ENCODE data around the gene PID1.

GRCh38 chr2:229130522-229130921 is 140.6 kb downstream of the PID1 start:
- TF ChIP-seq CTCF (IDR thresholded peaks at IDR 0.05) (no peak), POLR2A (IDR thresholded peaks at IDR 0.05) (no peak)

All from lower leg skin (tissue), 3 donors.